ENCODE measurements around the gene USP28. TPM values are rescaled to one million over a fixed set of nuclear protein-coding genes. Genes with fewer than 3 reads are reported as not detected.
"Not testable (repeated sequence)": the region's sequence is repeated elsewhere in the genome, so short reads cannot be mapped to it uniquely, and the experiment has no call there.

USP28 gene
- polyA plus RNA-seq, 3 donors = 43.9 to 50.8 (median 49.8) TPM

GRCh38 chr11:113802621-113803020 is 72.8 kb downstream of the USP28 start:
- no peak for DNase-seq (ENCODE audit: extremely low read depth in 1 of 11, low read depth in 9 of 11, low spot score in 4 of 11)

DNA sequence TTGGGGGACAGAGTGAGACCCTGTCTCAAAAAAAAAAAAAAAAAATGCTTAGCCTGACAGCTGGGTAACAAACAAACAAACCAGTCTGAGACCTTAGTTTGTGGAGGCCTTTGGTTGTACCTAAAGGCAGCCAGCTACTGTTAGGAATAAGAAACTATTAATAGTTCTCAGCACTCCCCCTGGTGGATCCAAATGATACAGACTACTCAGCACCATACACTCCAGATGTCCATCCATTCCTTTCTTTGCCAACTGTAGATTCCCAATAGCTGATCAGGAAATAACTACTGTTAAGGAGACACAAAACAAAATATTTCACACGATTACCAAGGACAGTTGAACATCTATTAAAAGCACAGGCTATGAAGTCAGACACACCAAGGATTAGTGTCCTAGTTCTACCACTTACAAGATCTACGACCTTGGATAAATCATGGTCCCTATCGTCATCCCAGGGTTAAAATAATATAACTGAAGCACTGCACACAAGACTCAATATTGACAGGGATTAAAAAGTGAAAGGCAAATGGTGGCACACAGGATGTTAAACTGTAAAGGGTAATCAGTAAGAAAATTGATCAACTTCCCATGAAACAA is 78.6 kb downstream of the USP28 start:
- peak in 6 of 11 donors; percentile 15 to 31 (median 23) for DNase-seq (ENCODE audit: extremely low read depth in 1 of 11, low read depth in 9 of 11, low spot score in 4 of 11)

- no peak for DNase-seq (ENCODE audit: extremely low read depth in 1 of 11, low read depth in 9 of 11, low spot score in 4 of 11)
Measured at GRCh38 chr11:113789675-113790320, 85.6 kb downstream of the USP28 start.

DNA sequence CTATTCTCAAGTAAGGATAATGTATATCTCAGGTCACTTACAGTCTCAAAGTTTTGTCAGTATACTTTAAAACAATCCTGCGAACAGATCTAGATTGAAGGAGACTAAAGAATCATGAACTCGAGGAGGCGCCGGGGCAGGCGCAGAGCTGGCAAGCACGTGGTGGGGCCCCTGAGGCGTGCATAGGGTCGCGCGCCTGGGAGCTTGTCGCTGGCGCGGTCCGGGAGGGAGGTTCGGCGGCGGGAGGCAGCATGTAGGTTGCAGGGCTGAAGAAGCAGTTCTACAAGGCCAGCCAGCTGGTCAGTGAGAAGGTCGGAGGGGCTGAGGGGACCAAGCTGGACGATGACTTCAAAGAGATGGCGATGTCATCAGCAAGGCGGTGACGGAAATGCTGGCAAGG is 86.4 kb downstream of the USP28 start:
- DNase-seq (ENCODE audit: extremely low read depth in 1 of 11, low read depth in 9 of 11, low spot score in 4 of 11) = not testable (repeated sequence)

GRCh38 chr11:113782134-113782533 is 93.2 kb downstream of the USP28 start:
- DNase-seq (ENCODE audit: extremely low read depth in 1 of 11, low read depth in 9 of 11, low spot score in 4 of 11) = no peak

DNA sequence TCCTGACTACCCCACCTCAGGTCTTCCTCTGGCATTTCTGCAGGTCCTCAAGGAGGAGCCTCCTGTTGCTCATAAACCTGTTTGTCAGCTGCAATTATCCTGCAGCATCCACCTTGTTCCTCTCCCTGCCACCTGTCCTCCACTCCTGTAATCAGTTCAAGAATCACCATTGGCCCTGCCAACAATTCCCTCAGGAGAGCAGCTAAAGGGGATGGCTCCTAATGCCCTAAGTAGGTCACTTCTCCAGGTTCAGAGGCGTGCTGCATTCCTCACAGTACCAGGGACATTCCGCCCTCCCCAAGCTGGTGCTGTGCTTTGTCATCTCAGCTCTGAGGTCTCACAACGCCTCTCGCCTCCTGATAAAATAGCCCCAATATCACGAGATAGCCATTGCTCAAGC is 93.7 kb downstream of the USP28 start:
- no peak for DNase-seq (ENCODE audit: extremely low read depth in 1 of 11, low read depth in 9 of 11, low spot score in 4 of 11)

- no peak for DNase-seq (ENCODE audit: extremely low read depth in 1 of 11, low read depth in 9 of 11, low spot score in 4 of 11)
Measured at GRCh38 chr11:113779496-113779895, 95.9 kb downstream of the USP28 start, which contains the start of gene CLDN25. TSS of gene CLDN25 (plus strand) at chr11:113779796. CDS start at chr11:113779796, 0 bp downstream.

GRCh38 chr11:113778111-113778910 is 97.1 kb downstream of the USP28 start:
- DNase-seq (ENCODE audit: extremely low read depth in 1 of 11, low read depth in 9 of 11, low spot score in 4 of 11) = no peak

DNA sequence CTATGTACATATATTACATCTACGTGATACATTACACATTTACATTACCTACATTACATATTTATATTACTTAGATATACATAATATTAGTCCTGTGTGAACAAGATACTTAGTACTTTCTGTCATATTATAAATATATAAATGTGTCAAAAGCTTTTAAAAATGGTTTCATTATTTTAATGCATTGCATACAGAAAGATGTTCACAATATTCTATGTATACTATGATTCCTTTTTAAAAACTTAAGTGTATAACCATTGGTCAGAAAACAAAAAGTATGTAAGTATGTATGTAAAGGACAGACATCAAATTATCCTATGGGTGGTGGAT is 101.2 kb downstream of the USP28 start:
- DNase-seq (ENCODE audit: extremely low read depth in 1 of 11, low read depth in 9 of 11, low spot score in 4 of 11) = no peak

- DNase-seq (ENCODE audit: extremely low read depth in 1 of 11, low read depth in 9 of 11, low spot score in 4 of 11) = peak; percentile 91 to 97 (median 96)
Measured at GRCh38 chr11:113773416-113774173, 101.8 kb downstream of the USP28 start, which contains the start of gene ZW10. TSS of gene ZW10 (minus strand) at chr11:113773692. CDS start at chr11:113773666, 26 bp downstream.

DNA sequence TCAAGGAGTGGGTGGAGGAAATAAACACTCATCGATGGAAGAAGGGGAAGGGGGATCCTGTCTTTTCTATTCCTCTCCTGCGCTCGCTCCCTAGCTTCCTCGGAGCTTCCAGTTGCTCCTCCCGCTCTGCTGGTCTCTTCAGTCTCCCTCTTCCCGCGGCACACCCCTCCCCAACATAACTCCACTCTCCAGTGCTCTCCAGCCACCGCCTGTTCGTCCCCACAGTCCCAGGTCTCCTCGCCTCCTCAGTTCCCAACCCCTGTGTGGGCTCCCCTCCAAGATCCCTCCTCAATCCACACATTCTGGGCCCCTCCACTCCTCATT is 102.3 kb downstream of the USP28 start:
- peak in 3 of 11 donors; percentile 6 to 15 (median 13) for DNase-seq (ENCODE audit: extremely low read depth in 1 of 11, low read depth in 9 of 11, low spot score in 4 of 11)

DNA sequence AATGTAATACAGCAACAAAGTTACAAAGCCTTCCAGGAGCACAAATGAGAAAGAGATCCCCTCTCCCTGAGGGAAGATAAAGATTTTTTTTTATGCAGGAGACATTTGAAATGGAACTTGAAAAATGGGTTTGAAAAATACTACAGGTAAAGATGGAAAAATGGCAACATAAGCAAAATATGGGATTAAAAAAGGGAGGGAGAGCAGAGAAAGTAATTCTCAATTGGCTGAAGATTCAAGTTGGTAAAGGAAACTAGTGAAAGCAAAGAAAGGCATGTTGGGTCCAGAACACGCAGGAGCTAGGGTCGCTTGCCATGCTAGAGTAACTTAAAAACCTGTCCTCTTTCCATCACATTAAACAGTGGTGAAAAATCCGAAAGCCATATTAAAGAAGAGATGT is 103.4 kb downstream of the USP28 start:
- DNase-seq (ENCODE audit: extremely low read depth in 1 of 11, low read depth in 9 of 11, low spot score in 4 of 11) = no peak

DNA sequence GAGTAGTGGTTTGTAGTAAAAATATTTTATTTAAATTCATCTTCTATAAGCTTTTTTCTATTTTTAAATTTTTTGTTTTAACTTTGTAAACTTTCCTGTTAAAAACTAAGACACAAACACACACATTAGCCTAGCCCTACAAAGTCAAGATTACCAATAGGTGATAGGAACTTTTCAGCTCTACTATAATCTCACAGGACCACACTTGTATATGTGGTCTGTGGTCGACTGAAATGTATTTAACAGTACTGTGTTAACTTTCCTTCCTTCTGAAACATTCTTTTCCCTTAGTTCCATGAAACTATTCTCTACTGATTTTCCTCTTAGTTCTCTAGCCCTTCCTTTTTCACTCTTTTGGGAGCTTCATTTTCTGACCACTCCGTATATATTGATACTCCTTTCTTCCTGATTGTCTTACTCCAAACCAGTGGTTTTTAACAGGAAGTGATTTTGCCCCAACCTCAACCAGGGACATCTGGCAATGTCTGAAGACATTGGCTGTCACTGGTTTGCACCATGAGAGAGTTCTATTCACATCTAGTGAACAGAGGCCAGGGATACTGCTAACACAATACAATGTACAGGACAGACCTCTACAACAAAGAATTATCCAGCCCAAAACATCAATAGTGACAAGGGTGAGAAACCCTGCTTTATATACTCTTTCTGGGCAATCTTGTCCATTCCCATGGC is 110.7 kb downstream of the USP28 start:
- no peak for DNase-seq (ENCODE audit: extremely low read depth in 1 of 11, low read depth in 9 of 11, low spot score in 4 of 11)

DNA sequence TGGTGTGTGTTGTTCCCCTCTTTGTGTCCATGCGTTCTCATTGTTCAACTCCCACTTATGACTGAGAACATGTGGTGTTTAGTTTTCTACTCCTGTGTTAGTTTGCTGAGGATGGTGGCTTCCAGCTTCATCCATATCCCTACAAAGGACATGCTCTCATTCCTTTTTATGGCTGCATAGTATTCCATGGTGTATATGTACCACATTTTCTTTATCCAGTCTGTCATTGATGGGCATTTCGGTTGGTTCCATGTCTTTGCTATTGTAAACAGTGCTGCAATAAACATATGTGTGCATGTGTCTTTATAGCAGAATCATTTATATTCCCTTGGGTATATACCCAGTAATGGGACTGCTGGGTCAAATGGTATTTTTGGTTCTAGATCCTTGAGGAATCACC is 112.3 kb downstream of the USP28 start:
- DNase-seq (ENCODE audit: extremely low read depth in 1 of 11, low read depth in 9 of 11, low spot score in 4 of 11) = not testable (repeated sequence)

DNA sequence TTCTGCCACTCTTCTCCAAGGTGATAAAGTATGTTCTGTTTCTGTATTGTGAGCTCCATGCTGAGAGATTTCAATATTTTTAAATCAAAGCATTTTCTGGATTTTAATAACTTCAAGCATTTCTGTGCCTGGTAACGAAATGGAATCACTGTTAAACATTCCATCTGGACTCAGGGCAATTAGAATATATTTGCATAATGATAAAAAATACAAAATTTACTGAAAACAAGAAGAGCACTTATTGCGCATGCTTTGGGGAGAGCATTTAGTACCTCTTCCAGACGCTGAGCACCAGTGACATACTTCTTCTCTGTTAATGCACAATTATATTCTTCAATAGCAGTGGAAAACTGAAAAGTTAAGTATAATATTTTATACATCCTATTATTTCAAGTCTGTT is 115.1 kb downstream of the USP28 start:
- DNase-seq (ENCODE audit: extremely low read depth in 1 of 11, low read depth in 9 of 11, low spot score in 4 of 11) = no peak

GRCh38 chr11:113752932-113753331 is 122.4 kb downstream of the USP28 start:
- DNase-seq (ENCODE audit: extremely low read depth in 1 of 11, low read depth in 9 of 11, low spot score in 4 of 11) = no peak

Data from renal cortex interstitium (tissue), 11 donors.